Stimulated activated CD4-positive, alpha-beta T cell treated with anti-CD3 and anti-CD28 coated beads, TNF-alpha, amount 100 ng/mL, for 48 hours (primary cell): ENCODE data around the gene PDHA1.

Experiments
- DNase-seq, 3 donors: peaks; one replicate each; pipeline ENCODE4 v3.0.0-alpha.2; 2020; ENCODE audit warnings: low read depth in 3 of 3

Gene PDHA1

DNA sequence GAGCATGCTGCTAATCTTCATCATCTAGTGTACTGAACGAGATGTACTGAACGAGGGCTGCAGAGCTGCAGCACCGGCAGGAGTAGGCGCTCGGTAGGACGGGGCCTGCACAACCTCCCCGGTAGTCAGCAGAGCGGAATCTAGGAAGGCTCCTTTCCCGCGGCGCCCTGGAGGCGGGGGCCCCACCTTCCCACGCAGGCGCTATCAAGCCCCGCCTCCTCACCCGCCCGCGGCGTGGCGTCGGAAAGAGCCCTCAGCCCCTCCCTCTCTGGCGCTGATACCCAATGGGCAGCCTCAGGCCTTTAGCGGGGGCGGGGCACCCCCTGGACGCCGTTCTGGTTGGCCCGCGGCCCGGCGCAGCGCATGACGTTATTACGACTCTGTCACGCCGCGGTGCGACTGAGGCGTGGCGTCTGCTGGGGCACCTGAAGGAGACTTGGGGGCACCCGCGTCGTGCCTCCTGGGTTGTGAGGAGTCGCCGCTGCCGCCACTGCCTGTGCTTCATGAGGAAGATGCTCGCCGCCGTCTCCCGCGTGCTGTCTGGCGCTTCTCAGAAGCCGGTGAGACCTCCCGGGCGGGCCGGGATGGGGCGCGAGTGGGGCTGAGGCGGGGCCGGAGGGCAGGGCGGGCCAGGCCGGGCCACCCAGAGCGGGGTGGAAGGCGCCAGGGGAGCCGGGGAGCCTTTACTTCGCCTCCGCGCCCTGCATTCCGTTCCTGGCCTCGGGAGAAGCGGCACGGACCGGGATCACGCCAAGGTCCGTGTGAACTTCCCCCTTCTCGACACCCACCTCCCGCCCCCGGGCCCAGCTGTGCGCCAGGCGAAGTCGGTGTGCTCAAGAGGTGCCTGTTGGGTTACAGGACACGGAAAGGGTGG is at the start of gene PDHA1:
Gene PDHA1 (plus strand): TSS at position 393 of the 874 bp plus-strand sequence. CDS start 111 bp downstream, at position 504.
- DNase-seq: peak; percentile 78 to 86 (median 84)

DNA sequence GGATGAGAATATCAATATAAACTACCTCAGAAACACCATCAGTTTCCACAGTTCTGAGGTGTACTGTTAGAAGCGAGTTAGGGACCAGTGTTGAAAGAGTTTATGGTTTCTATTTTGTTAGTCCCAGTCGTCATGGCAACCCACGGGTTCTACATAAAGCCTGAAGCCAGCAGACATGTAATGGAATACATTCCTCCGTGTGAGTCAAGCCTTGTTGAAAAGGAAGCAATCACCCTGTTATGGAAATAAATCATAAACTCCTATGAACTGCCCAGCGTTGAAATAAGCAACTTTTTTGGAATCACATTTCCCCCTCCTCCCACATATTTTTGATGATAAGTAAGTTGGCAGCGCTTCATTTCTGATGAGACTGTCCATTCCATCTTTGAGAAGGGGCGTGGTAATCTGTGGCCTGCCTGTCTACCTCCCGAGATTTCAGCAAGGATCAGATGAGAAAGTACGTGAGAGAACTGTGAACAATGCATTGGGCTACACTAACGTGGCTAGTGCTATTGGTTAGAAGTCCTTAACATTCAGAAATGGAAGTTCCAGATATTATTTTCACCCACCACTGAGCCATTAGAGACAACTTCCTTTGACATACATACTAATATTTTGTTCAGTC is 40.4 kb upstream of the PDHA1 start:
- no peak for DNase-seq

DNA sequence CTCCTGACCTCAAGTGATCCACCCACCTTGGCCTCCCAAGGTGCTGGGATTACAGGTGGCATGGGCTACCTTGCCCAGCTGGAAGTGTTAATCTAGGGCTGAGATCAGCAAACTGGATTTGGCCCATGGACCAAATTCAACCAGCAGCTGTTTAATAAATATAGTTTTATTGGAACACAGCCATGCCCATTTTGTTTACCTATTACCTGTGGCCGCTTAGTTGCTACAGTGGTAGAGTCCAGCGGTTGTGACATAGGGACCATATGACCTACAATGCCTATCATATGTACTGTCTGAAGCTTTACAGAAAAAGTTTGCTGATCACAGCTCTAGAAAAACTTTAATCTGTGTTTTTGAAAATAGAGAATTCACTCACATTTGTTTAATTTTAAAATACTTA is 17.2 kb upstream of the PDHA1 start:
- no peak for DNase-seq

GRCh38 chrX:19331831-19332230 is 11.9 kb upstream of the PDHA1 start:
- no peak for DNase-seq

DNA sequence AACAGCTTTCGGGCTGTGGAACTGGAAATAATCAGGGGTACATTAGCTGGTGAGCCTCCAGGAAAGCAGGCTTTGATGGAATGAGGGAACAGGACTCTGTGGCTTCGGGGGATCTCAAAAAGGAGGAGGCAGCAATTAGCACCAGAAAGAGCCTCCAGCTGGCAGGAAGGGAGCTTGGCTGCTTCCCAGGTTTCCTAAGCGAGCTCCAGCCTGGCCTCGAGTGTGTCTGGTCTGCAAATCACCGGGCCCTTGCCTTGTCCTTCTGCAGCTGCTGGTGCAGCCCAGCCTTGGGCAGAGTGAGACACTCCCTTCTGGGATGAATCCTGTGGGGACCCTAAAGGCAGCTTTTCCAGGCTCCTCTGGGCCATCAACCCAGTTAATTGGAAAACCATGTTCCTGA is 10.7 kb upstream of the PDHA1 start:
- no peak for DNase-seq

DNA sequence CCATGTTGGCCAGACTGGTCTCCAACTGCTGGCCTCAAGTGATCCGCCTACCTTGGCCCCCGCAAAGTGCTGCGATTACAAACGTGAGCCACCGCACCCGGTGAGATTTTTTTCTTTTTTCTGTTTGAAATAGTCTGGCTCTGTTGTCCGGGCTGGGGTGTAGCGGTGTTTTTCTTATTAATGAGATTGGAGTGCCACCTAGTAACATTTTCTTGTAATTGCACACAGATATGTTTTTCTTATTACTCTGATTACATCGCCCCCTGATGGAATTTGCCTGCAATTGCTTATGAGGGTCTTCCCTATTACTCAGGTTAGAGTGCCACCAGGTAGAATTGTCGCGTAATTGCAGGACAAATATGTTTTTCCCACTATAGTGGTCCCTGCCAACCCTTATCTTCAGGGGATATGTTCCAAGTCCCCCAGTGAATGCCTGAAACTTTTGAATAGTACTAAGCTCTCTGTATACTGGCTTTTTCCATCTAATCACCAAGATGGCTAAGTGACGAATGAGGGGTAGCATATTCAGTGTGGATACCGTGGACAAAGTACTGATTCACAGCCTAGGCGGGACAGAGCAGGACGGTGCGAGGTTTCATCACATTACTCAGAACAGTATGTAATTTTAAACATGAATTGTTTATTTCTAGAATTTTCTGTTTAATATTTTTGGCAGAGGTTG is 8.6 kb upstream of the PDHA1 start:
- DNase-seq: no peak

- no peak for DNase-seq
These were observed 1.3 kb upstream of the PDHA1 start for GRCh38 chrX:19342331-19342906.

- DNase-seq: no peak
These were observed 617 bp upstream of the PDHA1 start for GRCh38 chrX:19343085-19343534.

GRCh38 chrX:19344661-19345060 is 934 bp downstream of the PDHA1 start:
- DNase-seq: no peak

DNA sequence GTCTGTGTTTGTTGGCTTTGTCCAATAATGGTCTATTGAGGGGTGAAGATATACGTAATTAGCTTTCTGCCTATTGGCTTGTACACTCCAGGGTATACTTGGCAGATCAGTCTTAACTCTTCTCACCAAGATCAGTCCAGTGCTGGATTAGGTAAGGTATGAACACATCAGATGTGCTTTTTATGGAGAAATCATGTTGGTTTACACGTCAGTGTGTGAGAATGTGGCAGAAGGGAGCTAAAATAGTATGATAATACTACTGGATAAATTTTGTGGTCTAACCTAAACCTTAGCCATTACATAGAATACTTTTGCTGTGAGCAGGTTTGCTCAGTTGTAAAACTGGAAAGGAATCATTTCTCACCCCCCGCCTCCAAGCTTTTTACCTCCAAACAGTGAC is 4.2 kb downstream of the PDHA1 start:
- no peak for DNase-seq

- DNase-seq: no peak
These were observed 5.5 kb downstream of the PDHA1 start for GRCh38 chrX:19349264-19349663.

DNA sequence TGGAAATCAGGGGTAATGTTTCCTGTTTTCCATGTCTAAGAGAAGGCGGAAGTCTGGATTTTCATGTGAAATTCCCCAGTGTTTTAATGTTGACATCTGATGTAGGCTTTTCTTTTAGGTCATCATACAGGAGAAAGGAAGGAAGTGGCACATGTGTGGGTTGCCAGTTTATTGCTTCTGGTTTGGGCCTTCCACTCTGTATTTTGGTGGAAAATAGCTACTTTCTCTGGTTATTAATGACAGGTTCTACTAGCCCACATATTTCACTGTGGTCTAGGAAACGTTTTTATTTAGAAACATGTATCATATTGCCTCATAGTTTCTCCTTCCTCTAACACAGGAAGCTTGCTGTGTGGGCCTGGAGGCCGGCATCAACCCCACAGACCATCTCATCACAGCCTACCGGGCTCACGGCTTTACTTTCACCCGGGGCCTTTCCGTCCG is 7.2 kb downstream of the PDHA1 start:
- no peak for DNase-seq

DNA sequence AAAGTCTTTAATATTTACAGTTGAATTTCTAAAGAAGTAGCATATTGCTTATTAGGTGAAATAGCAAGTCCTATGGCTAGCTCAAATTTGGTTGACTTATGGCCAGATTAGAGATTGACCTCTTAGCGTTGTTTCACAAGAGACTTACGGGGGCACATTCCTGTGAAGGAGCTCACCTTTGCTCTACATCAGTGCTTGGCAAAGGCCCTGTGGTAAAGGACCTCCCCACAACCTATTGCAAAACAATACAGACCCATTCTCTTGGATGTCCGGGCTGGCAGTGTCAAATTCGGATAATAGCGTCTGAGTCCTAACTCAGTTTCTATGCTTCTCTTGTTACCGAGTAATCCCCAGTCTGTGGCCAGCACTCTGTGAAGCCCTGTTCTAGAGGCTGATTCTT is 10.9 kb downstream of the PDHA1 start:
- no peak for DNase-seq

DNA sequence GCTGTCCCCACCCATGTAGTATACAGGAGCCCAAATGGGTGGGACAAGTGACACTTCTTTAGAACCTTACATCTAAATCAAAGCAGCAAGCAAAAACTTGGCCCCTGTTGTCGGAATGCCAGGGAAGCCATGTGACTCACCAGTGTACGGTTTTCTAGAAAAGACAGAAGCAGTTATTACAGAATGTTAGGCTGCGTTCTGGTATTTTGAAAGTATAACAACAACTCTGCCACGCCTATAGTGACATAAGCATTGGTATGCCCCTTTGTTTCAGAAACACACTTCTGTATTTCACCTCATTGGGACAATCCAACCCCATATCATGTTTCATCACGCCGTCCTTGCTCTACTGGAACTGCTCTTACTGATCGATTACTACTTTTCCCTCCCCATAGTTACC is 14.8 kb downstream of the PDHA1 start:
- no peak for DNase-seq

DNA sequence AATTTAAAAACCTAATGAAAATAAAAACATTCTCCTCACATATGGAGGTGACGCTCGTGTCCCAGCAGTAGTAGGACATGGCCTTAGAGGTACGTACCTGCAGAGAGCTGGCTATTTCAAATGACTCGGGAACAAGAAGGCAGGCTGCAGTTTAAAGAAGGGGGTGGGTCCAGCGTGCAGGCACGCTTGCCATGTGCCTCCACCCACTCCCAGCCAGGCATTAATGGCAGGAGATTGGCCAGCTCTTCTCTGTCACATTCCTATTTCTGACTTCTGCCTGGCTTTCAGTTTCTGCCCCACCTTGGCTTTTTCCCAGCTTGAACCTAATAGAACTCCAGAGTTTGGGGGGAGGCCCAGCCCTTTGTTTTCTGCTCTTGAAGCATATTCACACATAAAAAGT is 17.2 kb downstream of the PDHA1 start:
- no peak for DNase-seq

GRCh38 chrX:19361701-19362100 is 18.0 kb downstream of the PDHA1 start:
- no peak for DNase-seq

- no peak for DNase-seq
These were observed 24.8 kb downstream of the PDHA1 start for GRCh38 chrX:19368576-19368975.

- no peak for DNase-seq
These were observed 26.3 kb downstream of the PDHA1 start for GRCh38 chrX:19370061-19370460.

- DNase-seq: peak; percentile 25 to 41 (median 26)
These were observed 28.4 kb downstream of the PDHA1 start for GRCh38 chrX:19372170-19372546.

DNA sequence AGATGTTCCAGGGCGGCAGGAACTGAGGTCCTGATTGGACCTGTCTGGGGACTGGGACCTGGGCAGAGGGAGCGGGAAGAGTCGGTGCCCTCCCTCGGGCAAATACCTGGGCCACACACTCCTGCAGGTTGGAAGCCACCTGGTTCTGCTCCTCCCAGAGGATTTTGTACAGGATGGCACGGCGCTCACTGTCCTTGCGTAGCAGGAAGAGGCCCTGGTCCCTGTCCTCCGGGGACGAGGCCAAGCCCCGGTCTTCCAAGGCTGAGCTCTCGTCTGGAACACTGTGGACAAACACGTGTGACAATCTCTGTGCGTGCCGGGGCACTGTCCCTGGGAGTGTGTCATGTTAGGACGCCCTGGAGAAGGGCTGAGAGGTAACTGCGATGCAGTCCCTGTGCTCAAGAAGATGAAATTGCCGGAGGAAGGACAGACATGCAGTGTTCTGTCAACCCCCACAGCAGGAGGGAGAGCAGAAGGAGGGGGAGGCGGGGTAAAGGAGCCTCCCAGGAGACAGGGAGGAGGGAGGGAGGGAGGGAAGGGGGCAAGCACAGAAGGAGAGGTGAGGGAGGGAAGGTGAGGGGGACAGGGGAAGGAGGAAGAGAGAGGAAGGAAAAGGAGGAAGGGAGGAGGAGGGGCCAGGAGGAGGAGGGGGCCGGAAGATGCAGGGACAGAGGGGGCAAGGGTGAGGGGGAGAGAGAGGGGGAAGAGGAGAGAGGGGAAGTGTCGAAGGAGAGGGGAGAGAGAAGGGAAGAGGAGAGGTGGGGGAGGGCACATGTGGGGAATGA is 29.0 kb downstream of the PDHA1 start:
- no peak for DNase-seq

- DNase-seq: no peak
These were observed 29.7 kb downstream of the PDHA1 start for GRCh38 chrX:19373351-19373891.
